Uterus (tissue), 2 donors: ENCODE data around the gene RALA.

Experiments used
- CTCF ChIP-seq, 4 experiments: fragments of 200-600 bp in 2 of 4; fragments of 450-650 bp in 2 of 4; sonication (generic) in 2 of 4; IDR thresholded peaks; one replicate each; pipeline ENCODE4 v1.5.1; 2016 to 2019; ENCODE audit warnings: antibody characterized with exemption in 4 of 4, mild to moderate bottlenecking in 2 of 4, moderate library complexity in 1 of 4
- POLR2A ChIP-seq, 2 donors: fragments of 450-650 bp; IDR thresholded peaks; one replicate each; pipeline ENCODE4 v1.6.1; 2016; ENCODE audit warnings: antibody characterized with exemption in 2 of 2, mild to moderate bottlenecking in 1 of 2, moderate library complexity in 1 of 2

GRCh38 chr7:39721345-39721744 is 98.0 kb downstream of the RALA start:
- no peak for TF ChIP-seq POLR2A (IDR thresholded peaks at IDR 0.05)
- TF ChIP-seq CTCF (IDR thresholded peaks at IDR 0.05), result no peak
